ENCODE measurements around the gene DNAJC22. TPM values are rescaled to one million over a fixed set of nuclear protein-coding genes. Genes with fewer than 3 reads are reported as not detected.
"Not testable (repeated sequence)": the region's sequence is repeated elsewhere in the genome, so short reads cannot be mapped to it uniquely, and the experiment has no call there.

Gene DNAJC22
- polyA plus RNA-seq (2012; ENCODE audit: low read depth, missing spikeins), result 0.08 TPM

DNA sequence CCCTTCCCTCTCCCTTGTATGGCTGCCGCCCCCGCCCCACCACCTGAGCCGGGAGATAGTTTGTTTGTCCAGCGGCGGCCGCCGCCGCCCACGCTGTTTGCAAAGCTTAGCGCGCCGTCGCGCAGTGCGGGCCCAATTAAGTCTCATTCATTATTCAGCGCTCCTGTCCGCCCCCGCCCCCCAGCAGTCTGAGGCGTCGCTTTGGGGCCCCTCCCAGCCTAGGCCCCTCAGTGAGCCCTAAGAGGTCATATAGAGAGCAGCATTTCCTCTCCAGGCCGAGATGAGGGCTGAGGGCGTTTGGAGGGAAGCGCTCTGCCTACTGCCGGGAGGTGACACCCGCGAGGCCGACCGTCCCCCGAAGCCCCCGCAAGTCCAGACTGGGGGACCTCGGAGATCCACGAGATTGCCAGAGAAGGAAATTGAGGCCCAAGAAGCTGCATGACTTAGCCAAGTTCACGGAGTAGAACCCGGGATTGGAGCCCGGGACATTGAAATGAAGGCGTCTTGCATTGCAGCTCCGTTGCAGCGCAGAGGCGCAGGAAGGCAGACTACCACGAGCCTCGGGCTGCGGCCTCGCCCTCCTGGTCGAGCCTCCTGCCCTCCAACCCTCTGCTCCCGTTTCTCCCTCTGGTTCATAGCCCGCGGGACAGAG lies at the start of gene DNAJC22:
Gene DNAJC22, plus strand, starts transcription at position 230 of the 652 bp plus-strand sequence. CDS start 1,985 bp downstream, outside the sequence.
- no peak for DNase-seq (ENCODE audit: insufficient read length, low spot score)
- FAIRE-seq, result peak; percentile 66

DNA sequence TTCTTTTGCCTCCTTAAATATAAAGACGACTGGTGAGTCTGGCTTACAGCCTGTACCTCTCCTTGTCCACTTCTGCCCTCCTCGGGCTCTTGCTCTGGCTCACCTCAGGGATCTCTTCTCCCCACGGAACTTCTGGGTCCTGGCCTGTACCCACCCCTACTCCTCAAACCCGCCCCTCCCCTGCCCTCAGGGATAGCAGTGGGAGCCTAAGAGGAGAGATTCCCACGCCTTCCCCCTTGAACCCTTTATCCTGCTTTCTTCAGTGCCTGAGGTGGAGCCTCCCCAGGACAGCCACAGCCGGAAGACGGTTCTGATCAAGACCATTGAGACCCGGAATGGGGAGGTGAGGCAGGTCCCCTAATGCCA lies 49.0 kb upstream of the DNAJC22 start:
- TF ChIP-seq TAF1 (IDR thresholded peaks at IDR 0.05; ENCODE audit: low read depth, low read length), result no peak
- no peak for TF ChIP-seq POLR2AphosphoS5 (IDR thresholded peaks at IDR 0.05; ENCODE audit: low read depth, low read length)
- TF ChIP-seq PAX5 (IDR thresholded peaks at IDR 0.05; ENCODE audit: insufficient read depth, low read length, severe bottlenecking), result no peak
- TF ChIP-seq POLR2A (IDR thresholded peaks at IDR 0.05; ENCODE audit: low read depth, low read length), result no peak
- no peak for TF ChIP-seq SPI1 (IDR thresholded peaks at IDR 0.05; ENCODE audit: low read depth, low read length)
- no peak for TF ChIP-seq POU2F2 (IDR thresholded peaks at IDR 0.05; ENCODE audit: low read depth, low read length)
- no peak for FAIRE-seq
- no peak for DNase-seq (ENCODE audit: insufficient read length, low spot score)

More for the DNA sequence above, at the start of gene DNAJC22:
- no peak for TF ChIP-seq PAX5 (IDR thresholded peaks at IDR 0.05; ENCODE audit: insufficient read depth, low read length, severe bottlenecking)
- TF ChIP-seq SPI1 (IDR thresholded peaks at IDR 0.05; ENCODE audit: low read depth, low read length), result no peak
- TF ChIP-seq POU2F2 (IDR thresholded peaks at IDR 0.05; ENCODE audit: low read depth, low read length), result no peak
- no peak for TF ChIP-seq POLR2AphosphoS5 (IDR thresholded peaks at IDR 0.05; ENCODE audit: low read depth, low read length)
- no peak for TF ChIP-seq POLR2A (IDR thresholded peaks at IDR 0.05; ENCODE audit: low read depth, low read length)
- TF ChIP-seq TAF1 (IDR thresholded peaks at IDR 0.05; ENCODE audit: low read depth, low read length), result no peak

DNA sequence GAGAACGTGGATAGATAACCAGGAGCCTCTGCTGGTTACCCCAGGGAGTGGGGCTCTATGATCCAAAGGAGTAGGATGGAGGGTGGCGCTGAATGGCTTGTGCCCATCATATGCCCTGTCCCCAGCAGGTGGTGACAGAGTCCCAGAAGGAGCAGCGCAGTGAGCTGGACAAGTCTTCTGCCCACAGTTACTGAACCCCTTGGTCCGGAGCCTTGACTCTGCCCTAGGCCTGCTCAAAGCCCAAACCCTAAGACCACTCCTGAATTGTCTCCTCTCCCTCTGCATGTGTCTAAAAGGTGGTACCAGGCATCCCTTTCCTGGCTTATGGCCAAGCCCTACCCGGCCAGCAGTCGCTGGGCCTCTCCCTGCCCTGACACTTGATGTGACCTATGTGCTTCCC lies 48.5 kb upstream of the DNAJC22 start:
- FAIRE-seq, result no peak
- no peak for TF ChIP-seq PAX5 (IDR thresholded peaks at IDR 0.05; ENCODE audit: insufficient read depth, low read length, severe bottlenecking)
- TF ChIP-seq POLR2AphosphoS5 (IDR thresholded peaks at IDR 0.05; ENCODE audit: low read depth, low read length), result no peak
- TF ChIP-seq TAF1 (IDR thresholded peaks at IDR 0.05; ENCODE audit: low read depth, low read length), result no peak
- no peak for TF ChIP-seq SPI1 (IDR thresholded peaks at IDR 0.05; ENCODE audit: low read depth, low read length)
- no peak for TF ChIP-seq POLR2A (IDR thresholded peaks at IDR 0.05; ENCODE audit: low read depth, low read length)
- TF ChIP-seq POU2F2 (IDR thresholded peaks at IDR 0.05; ENCODE audit: low read depth, low read length), result no peak
- no peak for DNase-seq (ENCODE audit: insufficient read length, low spot score)

GRCh38 chr12:49301760-49302159 lies 44.9 kb upstream of the DNAJC22 start:
- FAIRE-seq, result no peak
- TF ChIP-seq POU2F2 (IDR thresholded peaks at IDR 0.05; ENCODE audit: low read depth, low read length), result no peak
- TF ChIP-seq PAX5 (IDR thresholded peaks at IDR 0.05; ENCODE audit: insufficient read depth, low read length, severe bottlenecking), result no peak
- TF ChIP-seq POLR2A (IDR thresholded peaks at IDR 0.05; ENCODE audit: low read depth, low read length), result no peak
- TF ChIP-seq POLR2AphosphoS5 (IDR thresholded peaks at IDR 0.05; ENCODE audit: low read depth, low read length), result no peak
- TF ChIP-seq TAF1 (IDR thresholded peaks at IDR 0.05; ENCODE audit: low read depth, low read length), result no peak
- TF ChIP-seq SPI1 (IDR thresholded peaks at IDR 0.05; ENCODE audit: low read depth, low read length), result no peak
- DNase-seq (ENCODE audit: insufficient read length, low spot score), result no peak

GRCh38 chr12:49304161-49304560 lies 42.5 kb upstream of the DNAJC22 start:
- TF ChIP-seq SPI1 (IDR thresholded peaks at IDR 0.05; ENCODE audit: low read depth, low read length) (no peak), PAX5 (IDR thresholded peaks at IDR 0.05; ENCODE audit: insufficient read depth, low read length, severe bottlenecking) (no peak), POLR2A (IDR thresholded peaks at IDR 0.05; ENCODE audit: low read depth, low read length) (no peak), TAF1 (IDR thresholded peaks at IDR 0.05; ENCODE audit: low read depth, low read length) (no peak), POU2F2 (IDR thresholded peaks at IDR 0.05; ENCODE audit: low read depth, low read length) (no peak), POLR2AphosphoS5 (IDR thresholded peaks at IDR 0.05; ENCODE audit: low read depth, low read length) (no peak)
- FAIRE-seq, result no peak
- no peak for DNase-seq (ENCODE audit: insufficient read length, low spot score)

- DNase-seq (ENCODE audit: insufficient read length, low spot score) (no peak), FAIRE-seq (no peak)
- TF ChIP-seq POLR2A (IDR thresholded peaks at IDR 0.05; ENCODE audit: low read depth, low read length) (no peak), PAX5 (IDR thresholded peaks at IDR 0.05; ENCODE audit: insufficient read depth, low read length, severe bottlenecking) (no peak)
These were observed 40.8 kb upstream of the DNAJC22 start for GRCh38 chr12:49305762-49306510.

DNA sequence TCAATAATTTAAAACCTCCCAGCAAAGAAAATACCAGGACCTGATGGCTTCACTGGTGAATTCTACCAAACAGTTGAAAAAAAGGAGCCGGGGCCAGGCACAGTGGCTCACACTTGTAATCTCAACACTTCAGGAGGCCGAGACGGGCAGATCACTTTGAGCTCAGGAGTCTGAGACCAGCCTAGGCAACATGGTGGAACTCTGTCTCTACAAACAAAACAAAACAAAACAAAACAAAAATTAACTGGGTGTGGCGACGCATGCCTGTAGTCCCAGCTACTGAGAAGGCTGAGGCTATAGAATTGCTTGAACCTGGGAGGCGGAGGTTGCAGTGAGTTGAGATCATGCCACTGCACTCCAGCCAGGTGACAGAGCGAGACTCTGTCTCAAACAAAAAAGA lies 37.3 kb upstream of the DNAJC22 start:
- DNase-seq (ENCODE audit: insufficient read length, low spot score), result no peak
- FAIRE-seq, result no peak

GRCh38 chr12:49310451-49311000 lies 36.2 kb upstream of the DNAJC22 start:
- FAIRE-seq; DNase-seq (ENCODE audit: insufficient read length, low spot score): not testable (repeated sequence)

More for the DNA sequence above, 37.3 kb upstream of the DNAJC22 start:
- TF ChIP-seq TAF1 (IDR thresholded peaks at IDR 0.05; ENCODE audit: low read depth, low read length), result no peak
- no peak for TF ChIP-seq POLR2A (IDR thresholded peaks at IDR 0.05; ENCODE audit: low read depth, low read length)
- TF ChIP-seq SPI1 (IDR thresholded peaks at IDR 0.05; ENCODE audit: low read depth, low read length), result no peak
- no peak for TF ChIP-seq POU2F2 (IDR thresholded peaks at IDR 0.05; ENCODE audit: low read depth, low read length)

DNA sequence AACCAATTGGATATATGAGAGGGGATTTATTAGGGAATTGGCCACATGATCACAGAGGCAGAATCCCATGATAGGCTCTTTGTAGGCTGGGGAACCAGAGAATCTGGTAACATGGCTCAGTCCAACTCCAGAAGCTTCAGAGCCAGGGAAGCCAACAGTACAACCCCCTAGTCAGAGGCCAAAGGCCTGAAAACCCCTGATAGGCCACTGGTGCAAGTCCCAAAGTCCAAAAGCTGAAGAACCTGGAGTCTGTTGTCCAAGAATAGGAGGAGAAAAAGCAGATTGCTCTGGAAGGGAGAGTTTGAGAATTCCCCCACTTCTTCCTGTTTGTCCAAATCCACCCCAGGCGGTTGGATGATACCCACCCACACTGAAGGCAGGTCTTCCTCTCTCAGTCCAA lies 31.9 kb upstream of the DNAJC22 start:
- DNase-seq (ENCODE audit: insufficient read length, low spot score), result no peak
- FAIRE-seq, result no peak
- TF ChIP-seq POLR2AphosphoS5 (IDR thresholded peaks at IDR 0.05; ENCODE audit: low read depth, low read length) (no peak), POLR2A (IDR thresholded peaks at IDR 0.05; ENCODE audit: low read depth, low read length) (no peak), POU2F2 (IDR thresholded peaks at IDR 0.05; ENCODE audit: low read depth, low read length) (no peak), TAF1 (IDR thresholded peaks at IDR 0.05; ENCODE audit: low read depth, low read length) (no peak), SPI1 (IDR thresholded peaks at IDR 0.05; ENCODE audit: low read depth, low read length) (no peak), PAX5 (IDR thresholded peaks at IDR 0.05; ENCODE audit: insufficient read depth, low read length, severe bottlenecking) (no peak)

- not testable (repeated sequence) for DNase-seq (ENCODE audit: insufficient read length, low spot score); FAIRE-seq
These were observed 29.6 kb upstream of the DNAJC22 start for GRCh38 chr12:49317118-49317517.

- not testable (repeated sequence) for FAIRE-seq; DNase-seq (ENCODE audit: insufficient read length, low spot score)
These were observed 26.1 kb upstream of the DNAJC22 start for GRCh38 chr12:49320411-49321103.
